Caco-2 (cell line): Measurements from ENCODE around the gene HJV. TPM values are rescaled to one million over a fixed set of nuclear protein-coding genes. Genes with fewer than 3 reads are reported as not detected.

Experiments
- BruUV-seq: library from RNA; stranded (reverse); fragments of 400-500 nt; replicated peaks from 2 replicates; lab custom pipeline; 2021; lab: Mats Ljungman, UMichigan
- CTCF ChIA-PET: fragments of 300-600 bp; sonication (Branson Sonifier 250); formaldehyde crosslinking; loops from one replicate; lab custom pipeline; 2022; ENCODE audit warnings: antibody characterized with exemption; lab: Charles Lee
- POLR2A ChIA-PET: fragments of 300-600 bp; sonication (Branson Sonifier 250); formaldehyde crosslinking; loops from one replicate; lab custom pipeline; 2022; ENCODE audit warnings: antibody characterized with exemption; lab: Charles Lee
- DNase-seq, 2 experiments: peaks; one replicate each; pipeline versions ENCODE4 v3.0.0 to v3.0.0-alpha.2; 2020 to 2022
- H3K27me3 ChIP-seq: replicated peaks from 2 replicates; pipeline ENCODE4 v1.6.0; 2011; ENCODE audit warnings: low read length; ENCODE audit not compliant: control insufficient read depth, insufficient read depth
- H3K36me3 ChIP-seq: 2 replicates; pipeline ENCODE4 v1.5.1; 2011; ENCODE audit warnings: low read length; ENCODE audit not compliant: control insufficient read depth, insufficient read depth
- H3K4me1 ChIP-seq: fragments of 250-450 bp; sonication (Bioruptor Pico); 2 replicates; pipeline ENCODE4 v1.5.1; 2020; ENCODE audit warnings: mild to moderate bottlenecking
- H3K4me3 ChIP-seq: 2 replicates; pipeline ENCODE4 v1.5.1; 2011; ENCODE audit warnings: low read depth, mild to moderate bottlenecking, control low read depth, low read length
- H3K9me3 ChIP-seq: fragments of 250-450 bp; sonication (Bioruptor Pico); 2 replicates; pipeline ENCODE4 v1.5.1; 2020; ENCODE audit warnings: mild to moderate bottlenecking, moderate library complexity
- H3K27ac Mint-ChIP-seq: one replicate; pipeline ENCODE4 v1.8.0; 2022; ENCODE audit warnings: mixed read lengths; ENCODE audit not compliant: unreplicated experiment
- H3K27me3 Mint-ChIP-seq: one replicate; pipeline ENCODE4 v1.8.0; 2022; ENCODE audit warnings: mixed read lengths; ENCODE audit not compliant: insufficient read depth, unreplicated experiment
- H3K36me3 Mint-ChIP-seq: one replicate; pipeline ENCODE4 v1.8.0; 2022; ENCODE audit warnings: mild to moderate bottlenecking, mixed read lengths; ENCODE audit not compliant: insufficient read depth, unreplicated experiment
- H3K4me1 Mint-ChIP-seq: one replicate; pipeline ENCODE4 v1.8.0; 2022; ENCODE audit warnings: low read depth, mixed read lengths; ENCODE audit not compliant: unreplicated experiment
- H3K4me3 Mint-ChIP-seq: one replicate; pipeline ENCODE4 v1.8.0; 2022; ENCODE audit warnings: mild to moderate bottlenecking, moderate library complexity, mixed read lengths; ENCODE audit not compliant: unreplicated experiment
- H3K9me3 Mint-ChIP-seq: one replicate; pipeline ENCODE4 v1.8.0; 2022; ENCODE audit warnings: mixed read lengths; ENCODE audit not compliant: unreplicated experiment
- intact Hi-C: fragments of 100-400 bp; cut with micrococcal nuclease; formaldehyde crosslinking; loops from one replicate; pipeline ENCODE4 v1.10.0; 2022; ENCODE audit not compliant: unreplicated experiment
- total RNA-seq: library from RNA; stranded (reverse); gene quantifications from 2 replicates; pipeline ENCODE4 v1.2.3, GENCODE V29; 2022
- TF ChIP-seq, protein P1 (sequence below), 2 experiments: fragments of 200-600 bp in 1 of 2; IDR thresholded peaks; 1 replicate in 1 of 2; 2 replicates in 1 of 2; pipeline versions ENCODE4 v1.5.1 to v1.8.0; 2011 to 2022; ENCODE audit warnings: antibody characterized with exemption in 1 of 2, control low read depth in 1 of 2, inconsistent platforms in 1 of 2, low read depth in 1 of 2, low read length in 1 of 2, mild to moderate bottlenecking in 1 of 2, moderate library complexity in 1 of 2; ENCODE audit not compliant: insufficient read depth in 1 of 2, severe bottlenecking in 1 of 2, unreplicated experiment in 1 of 2

HJV gene
- total RNA-seq, 1 experiment from 2014 or later: not detected

DNA sequence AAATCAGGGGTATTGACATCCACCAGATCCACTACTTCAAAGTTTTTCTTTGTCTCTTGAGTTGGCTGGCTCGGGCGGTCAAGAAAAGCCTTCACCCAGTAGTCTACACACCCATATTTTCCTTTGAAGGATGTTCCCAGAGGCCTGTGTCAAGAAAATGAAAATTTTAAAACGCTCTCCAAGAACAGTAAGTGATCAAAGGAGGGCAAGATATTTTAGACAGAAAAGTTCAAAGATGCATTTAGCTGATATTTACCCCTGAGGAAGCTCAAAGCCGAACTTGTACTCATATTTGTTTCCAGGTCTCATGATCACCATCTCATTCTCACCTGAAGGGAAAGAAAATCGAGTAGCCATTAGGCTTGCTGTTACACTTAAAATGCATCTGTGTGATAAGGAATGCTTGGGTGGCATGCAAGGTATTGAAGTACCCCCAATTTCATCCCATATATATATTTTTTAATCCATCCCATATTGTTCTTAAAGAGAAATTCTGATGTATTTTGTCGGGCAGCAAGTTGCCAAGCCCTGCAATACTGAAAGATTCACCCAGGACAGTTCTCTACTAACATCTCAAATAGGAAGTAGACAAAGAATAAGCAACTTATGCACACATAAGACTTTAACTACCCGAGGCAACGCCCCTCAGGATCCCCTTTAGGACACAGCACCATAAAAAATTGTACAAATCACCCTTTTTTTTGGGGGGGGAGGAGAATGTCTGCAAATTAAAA lies 26.2 kb downstream of the HJV start:
- no TSS peak for BruUV-seq
- Histone ChIP-seq H3K9me3 (no peaks in the 10 kb centered on the region), H3K4me1 (peaks cover 21% of the 10 kb centered on the region; the same call in 1 of the 2 replicates), H3K27me3 (no peaks in the 10 kb centered on the region), H3K4me3 (peak overlapping the region; percentile 91), H3K36me3 (peaks cover 16% of the 10 kb centered on the region; the same call in 1 of the 2 replicates)
- TF ChIP-seq, protein P1, sequence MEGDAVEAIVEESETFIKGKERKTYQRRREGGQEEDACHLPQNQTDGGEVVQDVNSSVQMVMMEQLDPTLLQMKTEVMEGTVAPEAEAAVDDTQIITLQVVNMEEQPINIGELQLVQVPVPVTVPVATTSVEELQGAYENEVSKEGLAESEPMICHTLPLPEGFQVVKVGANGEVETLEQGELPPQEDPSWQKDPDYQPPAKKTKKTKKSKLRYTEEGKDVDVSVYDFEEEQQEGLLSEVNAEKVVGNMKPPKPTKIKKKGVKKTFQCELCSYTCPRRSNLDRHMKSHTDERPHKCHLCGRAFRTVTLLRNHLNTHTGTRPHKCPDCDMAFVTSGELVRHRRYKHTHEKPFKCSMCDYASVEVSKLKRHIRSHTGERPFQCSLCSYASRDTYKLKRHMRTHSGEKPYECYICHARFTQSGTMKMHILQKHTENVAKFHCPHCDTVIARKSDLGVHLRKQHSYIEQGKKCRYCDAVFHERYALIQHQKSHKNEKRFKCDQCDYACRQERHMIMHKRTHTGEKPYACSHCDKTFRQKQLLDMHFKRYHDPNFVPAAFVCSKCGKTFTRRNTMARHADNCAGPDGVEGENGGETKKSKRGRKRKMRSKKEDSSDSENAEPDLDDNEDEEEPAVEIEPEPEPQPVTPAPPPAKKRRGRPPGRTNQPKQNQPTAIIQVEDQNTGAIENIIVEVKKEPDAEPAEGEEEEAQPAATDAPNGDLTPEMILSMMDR (IDR thresholded peaks at IDR 0.05; ENCODE audit: insufficient read depth in 1 of 2, low read depth in 1 of 2, low read length in 1 of 2, severe bottlenecking in 1 of 2, unreplicated experiment in 1 of 2): no peak
- no peak for DNase-seq
- intact Hi-C loops: no loop called here
- peak overlapping the region; percentile 84 for H3K4me3 Mint-ChIP-seq
- CTCF ChIA-PET: no interaction called here
- peaks cover 20% of the 10 kb centered on the region for H3K4me1 Mint-ChIP-seq
- POLR2A ChIA-PET: no interaction called here
- H3K27me3 Mint-ChIP-seq: no peaks in the 10 kb centered on the region
- peaks cover 43% of the 10 kb centered on the region for H3K36me3 Mint-ChIP-seq
- no peaks in the 10 kb centered on the region for H3K9me3 Mint-ChIP-seq
- H3K27ac Mint-ChIP-seq: peak overlapping the region; percentile 93

DNA sequence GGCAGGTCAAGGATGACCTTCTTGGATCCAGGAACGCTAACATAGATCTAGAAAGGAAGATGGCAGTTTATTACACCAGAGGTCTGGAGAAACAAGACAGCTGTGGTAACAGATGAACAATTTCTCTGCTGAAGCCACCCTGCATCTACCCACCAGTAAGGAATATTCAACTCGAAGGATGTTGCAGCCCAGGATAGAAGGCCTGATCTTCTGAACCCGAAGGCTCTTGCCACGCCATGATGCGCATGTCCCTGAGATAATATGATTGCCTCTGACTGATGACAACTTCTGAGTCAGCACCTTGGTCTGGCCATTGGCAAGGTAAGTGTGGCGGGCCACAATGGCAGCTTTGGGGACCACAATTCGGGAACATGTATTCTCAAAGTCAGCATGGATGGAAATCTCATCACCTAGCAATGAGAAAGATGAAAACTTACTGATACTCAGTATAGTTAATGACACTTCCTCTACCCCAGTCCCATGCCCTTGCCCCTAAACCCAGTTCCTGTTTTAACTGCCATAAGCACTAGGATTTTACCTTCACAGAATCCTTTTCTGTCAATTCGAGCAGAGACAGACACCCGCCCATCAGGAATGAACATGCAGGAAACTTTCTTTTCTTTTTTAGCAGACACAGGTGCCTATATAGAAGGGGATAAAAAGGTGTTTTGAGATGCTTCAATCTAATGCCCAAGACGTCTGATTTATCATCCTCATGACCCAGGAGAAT lies 27.0 kb downstream of the HJV start:
- H3K9me3 Mint-ChIP-seq: no peaks in the 10 kb centered on the region
- no TSS peak for BruUV-seq
- CTCF ChIA-PET: no interaction called here
- peaks cover 23% of the 10 kb centered on the region for H3K4me1 Mint-ChIP-seq
- POLR2A ChIA-PET: no interaction called here
- intact Hi-C loops: no loop called here
- no peak for DNase-seq
- H3K36me3 Mint-ChIP-seq: peaks cover 43% of the 10 kb centered on the region
- Histone ChIP-seq H3K4me1 (peaks cover 21% of the 10 kb centered on the region; the same call in 1 of the 2 replicates), H3K27me3 (no peaks in the 10 kb centered on the region), H3K4me3 (peak overlapping the region; percentile 91), H3K36me3 (peaks cover 16% of the 10 kb centered on the region; the same call in 1 of the 2 replicates), H3K9me3 (no peaks in the 10 kb centered on the region)
- no peak overlapping the region for H3K27ac Mint-ChIP-seq
- TF ChIP-seq, protein P1 (IDR thresholded peaks at IDR 0.05; ENCODE audit: insufficient read depth in 1 of 2, low read depth in 1 of 2, low read length in 1 of 2, severe bottlenecking in 1 of 2, unreplicated experiment in 1 of 2): no peak
- H3K27me3 Mint-ChIP-seq: no peaks in the 10 kb centered on the region
- H3K4me3 Mint-ChIP-seq: peak overlapping the region; percentile 84

DNA sequence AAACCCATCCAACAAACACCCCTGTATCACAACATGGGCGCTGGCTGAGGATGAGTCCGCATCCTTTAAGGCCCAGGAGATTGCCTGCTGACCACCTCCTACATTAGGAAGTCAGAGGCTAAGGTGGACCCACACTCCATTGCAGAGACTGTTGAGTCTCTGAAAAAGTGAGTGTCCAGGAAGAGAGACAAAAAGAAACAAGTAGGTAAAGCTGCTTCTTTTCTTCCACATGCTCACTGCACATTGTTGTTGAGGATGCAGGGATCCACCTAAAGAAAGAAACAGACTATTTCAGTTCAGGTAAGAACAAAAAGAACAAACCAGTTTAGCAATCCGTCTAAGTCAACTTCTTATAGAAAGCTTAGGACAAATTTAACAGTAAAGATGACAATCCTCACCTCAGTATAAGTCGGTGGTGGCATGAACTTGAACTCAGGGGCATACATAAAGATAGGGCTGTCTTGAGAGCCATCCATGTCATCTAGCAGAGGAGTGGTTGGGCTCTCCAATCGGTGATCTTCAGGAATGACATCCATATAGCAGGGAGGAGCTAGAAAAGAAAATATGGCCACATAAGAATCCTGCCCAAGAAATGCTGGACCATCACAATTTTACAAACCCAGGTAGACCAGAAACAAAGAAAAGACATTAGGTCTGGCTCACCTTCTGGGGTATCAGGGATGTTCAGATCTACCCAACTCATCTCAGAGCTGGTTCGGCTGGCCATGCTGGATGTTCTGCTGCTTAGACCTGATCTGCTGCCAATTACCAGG lies 27.7 kb downstream of the HJV start:
- no peaks in the 10 kb centered on the region for H3K27me3 Mint-ChIP-seq
- H3K4me3 ChIP-seq: peak overlapping the region; percentile 91
- TF ChIP-seq, protein P1 (IDR thresholded peaks at IDR 0.05; ENCODE audit: insufficient read depth in 1 of 2, low read depth in 1 of 2, low read length in 1 of 2, severe bottlenecking in 1 of 2, unreplicated experiment in 1 of 2): no peak
- peaks cover 21% of the 10 kb centered on the region; the same call in 1 of the 2 replicates for H3K4me1 ChIP-seq
- H3K27ac Mint-ChIP-seq: no peak overlapping the region
- peaks cover 43% of the 10 kb centered on the region for H3K36me3 Mint-ChIP-seq
- intact Hi-C loops: no loop called here
- DNase-seq: no peak
- peak overlapping the region; percentile 28 for H3K4me3 Mint-ChIP-seq
- BruUV-seq: no TSS peak
- CTCF ChIA-PET: no interaction called here
- H3K4me1 Mint-ChIP-seq: peaks cover 23% of the 10 kb centered on the region
- no peaks in the 10 kb centered on the region for H3K9me3 ChIP-seq
- no peaks in the 10 kb centered on the region for H3K9me3 Mint-ChIP-seq
- peaks cover 16% of the 10 kb centered on the region; the same call in 1 of the 2 replicates for H3K36me3 ChIP-seq
- H3K27me3 ChIP-seq: no peaks in the 10 kb centered on the region
- POLR2A ChIA-PET: no interaction called here
